A549 (cell line): ENCODE measurements around the gene UCP1. TPM values are rescaled to one million over a fixed set of nuclear protein-coding genes. Genes with fewer than 3 reads are reported as not detected.

ENCODE experiments used
- ATAC-seq, 2 experiments: fragments of 200-7000 bp in 1 of 2; fragments of >200 bp in 1 of 2; cut with Nextera tagmentation in 1 of 2; cut with Tn5 transposase in 1 of 2; 3 replicates each; pipeline versions ENCODE4 v1.8.0 to v1.9.1; 2018 to 2020; ENCODE audit warnings: mild to moderate bottlenecking in 1 of 2, moderate library complexity in 1 of 2
- CTCF ChIA-PET: fragments of 300-600 bp; sonication (Branson Sonifier 250); formaldehyde crosslinking; extraction: SDS; loops from one replicate; lab custom pipeline; 2021; ENCODE audit warnings: antibody characterized with exemption, inconsistent platforms; lab: Yijun Ruan, JAX
- POLR2A ChIA-PET: fragments of 350-600 bp; formaldehyde crosslinking; extraction: SDS; loops from one replicate; lab custom pipeline; 2021; ENCODE audit warnings: antibody characterized with exemption, inconsistent platforms; lab: Yijun Ruan, JAX
- DNase-seq, 2 experiments: peaks; one replicate each; pipeline versions ENCODE4 v3.0.0 to v3.0.0-alpha.2; 2011 to 2016; ENCODE audit warnings: low read depth in 1 of 2, low spot score in 1 of 2
- FAIRE-seq: peaks from 2 replicates; lab custom pipeline; 2011; peaks lifted over from hg19 to GRCh38; lab: Jason Lieb, UNC
- H3K27ac ChIP-seq, 2 experiments: fragments of >200 bp; sonication (Bioruptor Twin); formaldehyde crosslinking; 3 replicates each; pipeline ENCODE4 v1.5.1; 2016 to 2017
- H3K4me1 ChIP-seq: fragments of >200 bp; sonication (Bioruptor Twin); formaldehyde crosslinking; 3 replicates; pipeline ENCODE4 v1.6.1; 2016
- H3K4me2 ChIP-seq: fragments of >200 bp; sonication (Bioruptor Twin); formaldehyde crosslinking; 3 replicates; pipeline ENCODE4 v1.6.1; 2016
- H3K4me3 ChIP-seq: fragments of >200 bp; sonication (Bioruptor Twin); formaldehyde crosslinking; 3 replicates; pipeline ENCODE4 v1.5.1; 2016
- H3K9me3 ChIP-seq: fragments of >200 bp; sonication (Bioruptor Twin); formaldehyde crosslinking; 3 replicates; pipeline ENCODE4 v1.6.1; 2016
- CHD4 ChIP-seq: fragments of 200-600 bp; sonication (generic); IDR thresholded peaks from 2 replicates; pipeline ENCODE4 v1.6.1; 2016; ENCODE audit warnings: antibody characterized with exemption, mild to moderate bottlenecking, borderline replicate concordance
- EHF ChIP-seq: fragments of 250-450 bp; sonication (Bioruptor Pico); IDR thresholded peaks from 2 replicates; pipeline ENCODE4 v1.5.0; 2020; ENCODE audit warnings: mild to moderate bottlenecking
- EHMT2 ChIP-seq: fragments of 200-600 bp; sonication (generic); IDR thresholded peaks from 2 replicates; pipeline ENCODE4 v1.6.1; 2016; ENCODE audit warnings: antibody characterized with exemption, low read depth, mild to moderate bottlenecking, moderate library complexity
- FOSB ChIP-seq: fragments of 250-450 bp; sonication (Bioruptor Pico); IDR thresholded peaks from 2 replicates; pipeline ENCODE4 v1.5.0; 2020; ENCODE audit warnings: mild to moderate bottlenecking, moderate library complexity
- FOSL2 ChIP-seq, 2 experiments: fragments of 450-650 bp in 1 of 2; fragments of >200 bp in 1 of 2; sonication (Bioruptor Twin) in 1 of 2; formaldehyde crosslinking; IDR thresholded peaks; 2 replicates each; pipeline versions ENCODE4 v1.5.0 to v1.6.1; 2016 to 2020; ENCODE audit warnings: mild to moderate bottlenecking in 1 of 2, moderate library complexity in 1 of 2
- GATA3 ChIP-seq: IDR thresholded peaks from 2 replicates; pipeline ENCODE4 v1.6.1; 2012; ENCODE audit warnings: borderline replicate concordance
- HDAC2 ChIP-seq: fragments of 200-600 bp; sonication (generic); IDR thresholded peaks from 2 replicates; pipeline ENCODE4 v1.6.1; 2016
- HEYL ChIP-seq: fragments of 250-450 bp; sonication (Bioruptor Pico); IDR thresholded peaks from 2 replicates; pipeline ENCODE4 v1.8.0; 2021; ENCODE audit warnings: mild to moderate bottlenecking, moderate library complexity
- JUN ChIP-seq, 2 experiments: fragments of >200 bp; sonication (Bioruptor Twin); formaldehyde crosslinking; IDR thresholded peaks; 2 replicates in 1 of 2; 3 replicates in 1 of 2; pipeline ENCODE4 v1.6.1; 2016 to 2017
- JUNB ChIP-seq: fragments of >200 bp; sonication (Bioruptor Twin); formaldehyde crosslinking; IDR thresholded peaks from 2 replicates; pipeline ENCODE4 v1.6.1; 2016
- KDM1A ChIP-seq: fragments of 200-600 bp; sonication (generic); IDR thresholded peaks from 2 replicates; pipeline ENCODE4 v1.6.1; 2016; ENCODE audit warnings: low read depth, mild to moderate bottlenecking
- KDM5A ChIP-seq: fragments of 200-600 bp; sonication (generic); IDR thresholded peaks from 2 replicates; pipeline ENCODE4 v1.6.1; 2016; ENCODE audit warnings: antibody characterized with exemption, mild to moderate bottlenecking
- MYC ChIP-seq: IDR thresholded peaks from 2 replicates; pipeline ENCODE4 v1.6.1; 2012; ENCODE audit warnings: mild to moderate bottlenecking, inconsistent platforms, low read length, improper control_type of control experiment, borderline replicate concordance
- NFE2L2 ChIP-seq: fragments of 150-350 bp; conservative IDR thresholded peaks from 2 replicates; pipeline ENCODE4 v1.6.1; 2014; ENCODE audit warnings: low read length
- NPAS2 ChIP-seq: fragments of 250-450 bp; sonication (Bioruptor Pico); IDR thresholded peaks from 2 replicates; pipeline ENCODE4 v1.8.0; 2022; ENCODE audit warnings: mild to moderate bottlenecking, moderate library complexity, borderline replicate concordance
- POLR2AphosphoS2 ChIP-seq: conservative IDR thresholded peaks from 2 replicates; pipeline ENCODE4 v1.6.1; 2012; ENCODE audit warnings: low read length, improper control_type of control experiment, inconsistent platforms
- RAD21 ChIP-seq, 2 experiments: fragments of >200 bp in 1 of 2; sonication (Bioruptor Twin) in 1 of 2; formaldehyde crosslinking in 1 of 2; IDR thresholded peaks in 1 of 2; conservative IDR thresholded peaks in 1 of 2; 2 replicates in 1 of 2; 3 replicates in 1 of 2; pipeline ENCODE4 v1.6.1; 2012 to 2018; ENCODE audit warnings: inconsistent platforms in 1 of 2
- RARB ChIP-seq: fragments of 250-450 bp; sonication (Bioruptor Pico); IDR thresholded peaks from 2 replicates; pipeline ENCODE4 v1.8.0; 2021; ENCODE audit warnings: mild to moderate bottlenecking, moderate library complexity
- RCOR1 ChIP-seq: fragments of 150-350 bp; IDR thresholded peaks from 2 replicates; pipeline ENCODE4 v1.6.1; 2014; ENCODE audit warnings: antibody characterized with exemption, low read length, low read depth
- SMC3 ChIP-seq: fragments of >200 bp; sonication (Bioruptor Twin); formaldehyde crosslinking; IDR thresholded peaks from 3 replicates; pipeline ENCODE4 v1.6.1; 2018; ENCODE audit warnings: inconsistent platforms
- TFCP2L1 ChIP-seq: fragments of 250-450 bp; sonication (Bioruptor Pico); IDR thresholded peaks from 2 replicates; pipeline ENCODE4 v1.5.0; 2021; ENCODE audit warnings: mild to moderate bottlenecking
- ZFP36 ChIP-seq: fragments of 450-650 bp; IDR thresholded peaks from 2 replicates; pipeline ENCODE4 v1.6.1; 2014; ENCODE audit warnings: borderline replicate concordance; ENCODE audit not compliant: partially characterized antibody
- WGBS: methylation state at CpG from one replicate; pipeline ENCODE4 v1.1.6; 2017; ENCODE audit errors: missing lambda C conversion rate; 5-methylcytosine and 5-hydroxymethylcytosine counted together
- polyA plus RNA-seq, 4 experiments: library from polyadenylated mRNA; depleted of rRNA in 3 of 4; stranded (reverse); fragments of >200 nt; fragmentation: RNase III in 1 of 4; extraction: RNeasy Plus Mini Kit Qiagen cat#74134 plus additional on column Dnase treatment in 1 of 4; gene quantifications; 2 replicates in 3 of 4; 3 replicates in 1 of 4; pipeline ENCODE4 v1.2.3, GENCODE V29; 2011 to 2017
- TF ChIP-seq, protein P1 (sequence below): fragments of >200 bp; sonication (Bioruptor Twin); formaldehyde crosslinking; IDR thresholded peaks from 3 replicates; pipeline ENCODE4 v1.5.1; 2016
- TF ChIP-seq, protein P2 (sequence below): fragments of 150-350 bp; IDR thresholded peaks from 2 replicates; pipeline ENCODE4 v1.6.1; 2014; ENCODE audit warnings: low read depth, mild to moderate bottlenecking, low read length
- TF ChIP-seq, protein P3 (sequence below): IDR thresholded peaks from 2 replicates; pipeline ENCODE4 v1.6.1; 2012
- TF ChIP-seq, protein P4 (sequence below): fragments of 250-450 bp; sonication (Bioruptor Pico); IDR thresholded peaks from 2 replicates; pipeline ENCODE4 v1.5.0; 2020; ENCODE audit warnings: low read depth, mild to moderate bottlenecking, moderate library complexity
- TF ChIP-seq, protein P5 (sequence below): fragments of 250-450 bp; sonication (Bioruptor Pico); IDR thresholded peaks from 2 replicates; pipeline ENCODE4 v1.5.0; 2021; ENCODE audit warnings: mild to moderate bottlenecking, moderate library complexity, borderline replicate concordance

Gene UCP1
- polyA plus RNA-seq, 2 of the 4 experiments (the other 2 are of a cell fraction), result 0.13 TPM; not detected in 1

DNA sequence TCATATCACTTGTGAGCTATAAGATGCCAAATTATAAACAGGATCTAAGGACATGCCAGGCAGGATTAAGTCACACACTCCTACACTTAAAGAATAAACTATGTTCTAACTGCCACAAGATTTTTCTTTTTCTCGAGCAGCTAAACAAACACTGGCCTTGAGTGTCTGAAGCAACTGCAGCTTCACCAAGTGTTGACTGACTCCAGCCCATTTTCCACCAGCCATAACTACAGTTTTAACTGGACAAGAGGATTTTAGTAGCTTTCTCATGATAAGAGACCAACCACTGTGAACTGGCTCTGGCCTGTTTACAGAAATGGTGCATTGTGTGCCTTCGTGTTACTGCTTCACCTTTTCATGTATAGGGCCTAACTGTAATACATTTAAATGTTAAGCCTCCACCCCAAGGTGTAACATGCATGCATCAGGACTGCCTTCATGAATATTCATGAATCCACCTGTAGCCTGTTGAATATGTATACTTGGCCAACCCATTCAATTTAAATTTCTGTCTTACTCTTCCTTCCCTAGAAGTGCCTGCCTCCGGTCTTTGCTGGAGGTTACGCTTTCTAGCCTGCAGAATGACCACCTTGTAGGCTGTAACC, 10.8 kb downstream of the UCP1 start:
- Histone ChIP-seq H3K9me3 (no peaks in the 10 kb centered on the region), H3K4me3 (no peak overlapping the region), H3K27ac (no peak overlapping the region), H3K4me1 (no peaks in the 10 kb centered on the region), H3K4me2 (no peak overlapping the region)
- CTCF ChIA-PET, result no interaction called here
- FAIRE-seq (no peak), ATAC-seq (no peak), DNase-seq (no peak)
- WGBS, result 84% methylated on average over 4 of the region's 4 CpGs
- TF ChIP-seq FOSB (no peak), EHF (no peak), HEYL (CRISPR knock-in tag) (no peak), GATA3 (no peak), KDM1A (no peak), NPAS2 (no peak), KDM5A (no peak), FOSL2 (IDR thresholded peaks at IDR 0.05) (no peak), FOSL2 (CRISPR knock-in tag; IDR thresholded peaks at IDR 0.05) (no peak), POLR2AphosphoS2 (no peak), ZFP36 (no peak), MYC (no peak), RCOR1 (no peak), CHD4 (no peak), RAD21 (conservative IDR thresholded peaks at IDR 0.05 in 1 of 2, IDR thresholded peaks at IDR 0.05 in 1 of 2) (no peak), EHMT2 (no peak)
- TF ChIP-seq, protein P1, sequence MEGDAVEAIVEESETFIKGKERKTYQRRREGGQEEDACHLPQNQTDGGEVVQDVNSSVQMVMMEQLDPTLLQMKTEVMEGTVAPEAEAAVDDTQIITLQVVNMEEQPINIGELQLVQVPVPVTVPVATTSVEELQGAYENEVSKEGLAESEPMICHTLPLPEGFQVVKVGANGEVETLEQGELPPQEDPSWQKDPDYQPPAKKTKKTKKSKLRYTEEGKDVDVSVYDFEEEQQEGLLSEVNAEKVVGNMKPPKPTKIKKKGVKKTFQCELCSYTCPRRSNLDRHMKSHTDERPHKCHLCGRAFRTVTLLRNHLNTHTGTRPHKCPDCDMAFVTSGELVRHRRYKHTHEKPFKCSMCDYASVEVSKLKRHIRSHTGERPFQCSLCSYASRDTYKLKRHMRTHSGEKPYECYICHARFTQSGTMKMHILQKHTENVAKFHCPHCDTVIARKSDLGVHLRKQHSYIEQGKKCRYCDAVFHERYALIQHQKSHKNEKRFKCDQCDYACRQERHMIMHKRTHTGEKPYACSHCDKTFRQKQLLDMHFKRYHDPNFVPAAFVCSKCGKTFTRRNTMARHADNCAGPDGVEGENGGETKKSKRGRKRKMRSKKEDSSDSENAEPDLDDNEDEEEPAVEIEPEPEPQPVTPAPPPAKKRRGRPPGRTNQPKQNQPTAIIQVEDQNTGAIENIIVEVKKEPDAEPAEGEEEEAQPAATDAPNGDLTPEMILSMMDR, result no peak
- TF ChIP-seq, protein P2, sequence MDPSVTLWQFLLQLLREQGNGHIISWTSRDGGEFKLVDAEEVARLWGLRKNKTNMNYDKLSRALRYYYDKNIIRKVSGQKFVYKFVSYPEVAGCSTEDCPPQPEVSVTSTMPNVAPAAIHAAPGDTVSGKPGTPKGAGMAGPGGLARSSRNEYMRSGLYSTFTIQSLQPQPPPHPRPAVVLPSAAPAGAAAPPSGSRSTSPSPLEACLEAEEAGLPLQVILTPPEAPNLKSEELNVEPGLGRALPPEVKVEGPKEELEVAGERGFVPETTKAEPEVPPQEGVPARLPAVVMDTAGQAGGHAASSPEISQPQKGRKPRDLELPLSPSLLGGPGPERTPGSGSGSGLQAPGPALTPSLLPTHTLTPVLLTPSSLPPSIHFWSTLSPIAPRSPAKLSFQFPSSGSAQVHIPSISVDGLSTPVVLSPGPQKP, result no peak
- TF ChIP-seq, protein P3, sequence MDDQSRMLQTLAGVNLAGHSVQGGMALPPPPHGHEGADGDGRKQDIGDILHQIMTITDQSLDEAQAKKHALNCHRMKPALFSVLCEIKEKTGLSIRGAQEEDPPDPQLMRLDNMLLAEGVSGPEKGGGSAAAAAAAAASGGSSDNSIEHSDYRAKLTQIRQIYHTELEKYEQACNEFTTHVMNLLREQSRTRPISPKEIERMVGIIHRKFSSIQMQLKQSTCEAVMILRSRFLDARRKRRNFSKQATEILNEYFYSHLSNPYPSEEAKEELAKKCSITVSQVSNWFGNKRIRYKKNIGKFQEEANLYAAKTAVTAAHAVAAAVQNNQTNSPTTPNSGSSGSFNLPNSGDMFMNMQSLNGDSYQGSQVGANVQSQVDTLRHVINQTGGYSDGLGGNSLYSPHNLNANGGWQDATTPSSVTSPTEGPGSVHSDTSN, result no peak
- TF ChIP-seq, protein P4, sequence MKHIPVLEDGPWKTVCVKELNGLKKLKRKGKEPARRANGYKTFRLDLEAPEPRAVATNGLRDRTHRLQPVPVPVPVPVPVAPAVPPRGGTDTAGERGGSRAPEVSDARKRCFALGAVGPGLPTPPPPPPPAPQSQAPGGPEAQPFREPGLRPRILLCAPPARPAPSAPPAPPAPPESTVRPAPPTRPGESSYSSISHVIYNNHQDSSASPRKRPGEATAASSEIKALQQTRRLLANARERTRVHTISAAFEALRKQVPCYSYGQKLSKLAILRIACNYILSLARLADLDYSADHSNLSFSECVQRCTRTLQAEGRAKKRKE, result no peak
- POLR2A ChIA-PET, result no interaction called here

DNA sequence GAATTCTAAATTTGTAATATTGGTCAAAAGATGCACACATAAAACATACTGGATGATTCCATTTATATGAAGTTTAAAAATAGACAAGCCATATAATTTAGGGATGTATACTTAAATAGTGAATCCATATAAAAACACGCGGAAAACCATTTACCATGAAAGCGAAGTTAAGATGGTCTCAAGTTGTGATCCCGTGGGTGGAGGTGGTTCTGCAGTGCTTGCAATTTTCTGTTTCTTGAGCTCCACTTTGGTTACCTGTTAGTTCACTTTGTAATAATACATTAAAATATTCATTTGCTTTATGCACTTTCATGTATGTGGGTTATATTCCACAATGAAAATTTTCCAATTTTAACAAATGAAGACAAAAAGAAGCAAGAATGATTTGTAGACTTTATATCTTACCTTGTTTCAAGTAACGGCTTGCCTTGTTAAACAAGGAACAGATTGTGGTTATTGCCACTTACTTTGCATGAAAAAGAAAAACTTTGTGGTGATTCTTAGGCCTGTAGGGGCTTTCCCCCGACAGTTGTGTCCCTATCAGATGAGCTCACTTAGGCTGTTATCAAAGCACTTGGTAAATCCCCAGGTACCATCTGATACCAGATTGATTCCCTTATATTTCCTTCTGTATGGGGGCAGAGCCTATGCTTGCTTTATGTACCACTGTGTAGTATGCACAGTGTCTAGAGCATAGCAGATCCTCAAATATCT, 12.2 kb downstream of the UCP1 start:
- Histone ChIP-seq H3K27ac (no peak overlapping the region), H3K4me3 (no peak overlapping the region), H3K9me3 (no peaks in the 10 kb centered on the region), H3K4me2 (no peak overlapping the region), H3K4me1 (no peaks in the 10 kb centered on the region)
- TF ChIP-seq KDM5A (no peak), FOSB (no peak), SMC3 (no peak), CHD4 (no peak), NFE2L2 (no peak), TFCP2L1 (no peak), JUN (IDR thresholded peaks at IDR 0.05) (no peak), HDAC2 (no peak), JUNB (no peak), POLR2AphosphoS2 (no peak), RARB (CRISPR knock-in tag) (no peak)
- TF ChIP-seq, protein P5, sequence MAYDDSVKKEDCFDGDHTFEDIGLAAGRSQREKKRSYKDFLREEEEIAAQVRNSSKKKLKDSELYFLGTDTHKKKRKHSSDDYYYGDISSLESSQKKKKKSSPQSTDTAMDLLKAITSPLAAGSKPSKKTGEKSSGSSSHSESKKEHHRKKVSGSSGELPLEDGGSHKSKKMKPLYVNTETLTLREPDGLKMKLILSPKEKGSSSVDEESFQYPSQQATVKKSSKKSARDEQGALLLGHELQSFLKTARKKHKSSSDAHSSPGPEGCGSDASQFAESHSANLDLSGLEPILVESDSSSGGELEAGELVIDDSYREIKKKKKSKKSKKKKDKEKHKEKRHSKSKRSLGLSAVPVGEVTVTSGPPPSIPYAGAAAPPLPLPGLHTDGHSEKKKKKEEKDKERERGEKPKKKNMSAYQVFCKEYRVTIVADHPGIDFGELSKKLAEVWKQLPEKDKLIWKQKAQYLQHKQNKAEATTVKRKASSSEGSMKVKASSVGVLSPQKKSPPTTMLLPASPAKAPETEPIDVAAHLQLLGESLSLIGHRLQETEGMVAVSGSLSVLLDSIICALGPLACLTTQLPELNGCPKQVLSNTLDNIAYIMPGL (CRISPR knock-in tag), result no peak
- TF ChIP-seq, protein P3, result no peak
- ChIA-PET CTCF (no interaction called here), POLR2A (no interaction called here)
- 98% methylated on average over 6 of the region's 6 CpGs for WGBS
- DNase-seq (no peak), FAIRE-seq (no peak), ATAC-seq (no peak)
